ENCODE data around the gene DUSP19.

DNA sequence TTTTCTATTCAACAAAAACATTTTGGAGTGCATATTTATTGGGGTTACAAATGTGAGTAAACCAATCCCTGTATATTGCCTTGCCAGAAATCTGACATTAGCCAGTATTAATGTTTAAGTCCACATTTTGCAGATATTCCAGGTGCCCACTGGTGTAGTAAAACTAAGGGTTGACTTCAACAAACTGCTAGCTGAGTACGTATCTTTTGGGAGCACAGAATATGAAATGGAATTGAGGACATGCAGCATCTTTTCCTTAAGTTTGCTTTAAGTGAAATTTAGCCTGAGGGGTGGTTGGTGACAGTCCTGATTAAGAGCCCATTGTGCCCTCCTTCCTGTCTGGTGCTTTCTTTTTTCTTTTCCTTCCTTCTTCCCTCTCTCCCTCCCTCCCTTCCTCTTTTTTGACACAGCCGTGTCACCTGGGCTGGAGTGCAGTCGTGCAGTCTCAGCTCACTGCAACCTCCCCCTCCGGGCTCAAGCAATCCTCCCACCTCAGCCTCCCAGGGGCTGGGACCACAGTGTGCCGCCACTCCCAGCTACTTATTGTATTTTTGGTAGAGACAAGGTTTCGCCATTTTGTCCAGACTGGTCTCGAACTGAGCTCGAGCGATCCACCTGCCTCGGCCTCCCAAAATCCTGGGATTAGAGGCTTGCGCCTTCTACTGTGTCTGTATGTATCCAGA lies 47.3 kb downstream of the DUSP19 start:
- TF ChIP-seq RAD21 (IDR thresholded peaks at IDR 0.05), result no peak
- no peak for TF ChIP-seq SP1 (IDR thresholded peaks at IDR 0.05)
- TF ChIP-seq, protein P1, sequence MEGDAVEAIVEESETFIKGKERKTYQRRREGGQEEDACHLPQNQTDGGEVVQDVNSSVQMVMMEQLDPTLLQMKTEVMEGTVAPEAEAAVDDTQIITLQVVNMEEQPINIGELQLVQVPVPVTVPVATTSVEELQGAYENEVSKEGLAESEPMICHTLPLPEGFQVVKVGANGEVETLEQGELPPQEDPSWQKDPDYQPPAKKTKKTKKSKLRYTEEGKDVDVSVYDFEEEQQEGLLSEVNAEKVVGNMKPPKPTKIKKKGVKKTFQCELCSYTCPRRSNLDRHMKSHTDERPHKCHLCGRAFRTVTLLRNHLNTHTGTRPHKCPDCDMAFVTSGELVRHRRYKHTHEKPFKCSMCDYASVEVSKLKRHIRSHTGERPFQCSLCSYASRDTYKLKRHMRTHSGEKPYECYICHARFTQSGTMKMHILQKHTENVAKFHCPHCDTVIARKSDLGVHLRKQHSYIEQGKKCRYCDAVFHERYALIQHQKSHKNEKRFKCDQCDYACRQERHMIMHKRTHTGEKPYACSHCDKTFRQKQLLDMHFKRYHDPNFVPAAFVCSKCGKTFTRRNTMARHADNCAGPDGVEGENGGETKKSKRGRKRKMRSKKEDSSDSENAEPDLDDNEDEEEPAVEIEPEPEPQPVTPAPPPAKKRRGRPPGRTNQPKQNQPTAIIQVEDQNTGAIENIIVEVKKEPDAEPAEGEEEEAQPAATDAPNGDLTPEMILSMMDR (IDR thresholded peaks at IDR 0.05; ENCODE audit: low read depth, low read length, missing input control), result no peak

All from liver (tissue), 3 donors.